Pons (tissue), 1 donor: ENCODE results near the gene CYP8B1.

ENCODE experiments used
- DNase-seq: peaks from one replicate; pipeline ENCODE4 v3.0.0-alpha.2; 2016; ENCODE audit warnings: low spot score

Gene CYP8B1

DNA sequence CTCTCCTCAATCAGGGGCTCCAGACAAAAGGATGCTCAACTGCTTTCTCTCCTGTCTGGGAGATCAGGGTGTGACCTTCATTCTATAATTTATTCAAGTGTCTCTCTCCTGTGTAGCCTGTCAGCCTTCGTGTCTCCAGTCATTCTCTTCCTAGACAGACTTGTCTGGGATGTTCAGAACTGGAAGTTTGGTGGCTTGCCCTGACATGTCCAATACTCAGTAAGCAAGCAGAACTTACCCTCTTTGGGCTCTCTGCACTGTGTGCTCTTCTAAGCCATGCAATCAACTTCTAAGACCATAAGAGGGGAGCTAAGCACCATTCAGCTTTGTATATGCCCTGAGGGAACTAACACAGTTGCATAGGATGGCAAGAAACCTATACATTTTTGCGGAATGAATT lies 52.3 kb downstream of the CYP8B1 start:
- DNase-seq, result no peak

DNA sequence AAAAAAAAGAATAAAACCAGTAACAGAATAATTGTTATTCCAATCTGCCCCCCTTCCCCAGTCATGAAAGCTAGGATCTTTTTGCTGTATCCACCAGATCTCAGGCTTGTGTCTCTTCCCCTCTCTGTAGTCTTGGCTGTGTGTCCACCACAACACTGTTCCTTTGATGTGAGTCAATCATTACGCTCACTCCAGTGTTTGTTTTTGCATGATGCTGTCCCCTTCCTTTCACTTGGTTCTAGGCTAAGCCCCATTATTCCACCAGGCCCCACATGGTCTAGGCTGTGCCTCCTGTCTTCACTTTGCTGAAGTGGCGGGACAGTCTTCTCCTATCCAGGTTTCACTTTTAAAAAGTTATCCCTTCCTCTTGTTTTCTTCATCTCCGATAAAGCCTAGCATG lies 52.9 kb downstream of the CYP8B1 start:
- DNase-seq, result no peak
